Measurements from ENCODE around the gene FLT3LG. TPM values are rescaled to one million over a fixed set of nuclear protein-coding genes. Genes with fewer than 3 reads are reported as not detected.
"Not testable (repeated sequence)": the region's sequence is repeated elsewhere in the genome, so short reads cannot be mapped to it uniquely, and the experiment has no call there.

The FLT3LG gene
- total and polyA plus RNA-seq, 12 donors: 1.6 to 14.8 (median 3.7) TPM

- Histone ChIP-seq H3K27ac (peak overlapping the region in 9 of 10 donors; percentile 15 to 92 (median 41)), H3K36me3 (peaks cover 0 to 15% (median 0%) of the 10 kb centered on the region in 9 donors), H3K4me1 (peaks cover 0 to 21% (median 6%) of the 10 kb centered on the region in 9 donors), H3K27me3 (peaks cover 8 to 50% (median 45%) of the 10 kb centered on the region in 7 donors), H3K9me3 (no peaks in the 10 kb centered on the region), H3K4me3 (peak overlapping the region in 9 of 10 donors; percentile 60 to 93 (median 71))
- peak; percentile 44 to 52 for DNase-seq
- TF ChIP-seq, protein P1, sequence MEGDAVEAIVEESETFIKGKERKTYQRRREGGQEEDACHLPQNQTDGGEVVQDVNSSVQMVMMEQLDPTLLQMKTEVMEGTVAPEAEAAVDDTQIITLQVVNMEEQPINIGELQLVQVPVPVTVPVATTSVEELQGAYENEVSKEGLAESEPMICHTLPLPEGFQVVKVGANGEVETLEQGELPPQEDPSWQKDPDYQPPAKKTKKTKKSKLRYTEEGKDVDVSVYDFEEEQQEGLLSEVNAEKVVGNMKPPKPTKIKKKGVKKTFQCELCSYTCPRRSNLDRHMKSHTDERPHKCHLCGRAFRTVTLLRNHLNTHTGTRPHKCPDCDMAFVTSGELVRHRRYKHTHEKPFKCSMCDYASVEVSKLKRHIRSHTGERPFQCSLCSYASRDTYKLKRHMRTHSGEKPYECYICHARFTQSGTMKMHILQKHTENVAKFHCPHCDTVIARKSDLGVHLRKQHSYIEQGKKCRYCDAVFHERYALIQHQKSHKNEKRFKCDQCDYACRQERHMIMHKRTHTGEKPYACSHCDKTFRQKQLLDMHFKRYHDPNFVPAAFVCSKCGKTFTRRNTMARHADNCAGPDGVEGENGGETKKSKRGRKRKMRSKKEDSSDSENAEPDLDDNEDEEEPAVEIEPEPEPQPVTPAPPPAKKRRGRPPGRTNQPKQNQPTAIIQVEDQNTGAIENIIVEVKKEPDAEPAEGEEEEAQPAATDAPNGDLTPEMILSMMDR (IDR thresholded peaks at IDR 0.05): no peak
- WGBS, 2 donors: 8 to 9% methylated on average over 11 of the region's 11 CpGs
- peak in 3 of 8 donors; percentile 0 to 2 (median 1) for ATAC-seq
- intact Hi-C loops (cut with DNase I): loop anchor here in 8 of 10 donors (2.0 to 10.0 kb wide), 6 partner anchors 50 to 218 kb away; partner anchors contain the start of genes DKKL1 (in 1 of the 8) and TEAD2 (in 1 of the 8)
These were observed 31.7 kb upstream of the FLT3LG start for GRCh38 chr19:49442354-49442753.

- TF ChIP-seq, protein P1 (IDR thresholded peaks at IDR 0.05): no peak
- Histone ChIP-seq H3K4me1 (peaks cover 0 to 22% (median 6%) of the 10 kb centered on the region in 9 donors), H3K27ac (peak overlapping the region; percentile 55 to 92 (median 86)), H3K36me3 (peaks cover 0 to 20% (median 0%) of the 10 kb centered on the region in 9 donors), H3K27me3 (peaks cover 8 to 47% (median 43%) of the 10 kb centered on the region in 7 donors), H3K4me3 (peak overlapping the region; percentile 60 to 93 (median 69)), H3K9me3 (no peaks in the 10 kb centered on the region)
- WGBS, 2 donors: 1% methylated on average over 41 to 43 of the region's 43 CpGs
- ATAC-seq (peak; percentile 79 to 87 (median 84)), DNase-seq (peak; percentile 96 to 98)
- intact Hi-C loops (cut with DNase I): loop anchor here (1.0 to 10.0 kb wide), 7 partner anchors 50 to 218 kb away; partner anchors contain the start of genes DKKL1 (in 1 of the 10) and TEAD2 (in 1 of the 10)
These were observed 31.1 kb upstream of the FLT3LG start for GRCh38 chr19:49442771-49443365.

DNA sequence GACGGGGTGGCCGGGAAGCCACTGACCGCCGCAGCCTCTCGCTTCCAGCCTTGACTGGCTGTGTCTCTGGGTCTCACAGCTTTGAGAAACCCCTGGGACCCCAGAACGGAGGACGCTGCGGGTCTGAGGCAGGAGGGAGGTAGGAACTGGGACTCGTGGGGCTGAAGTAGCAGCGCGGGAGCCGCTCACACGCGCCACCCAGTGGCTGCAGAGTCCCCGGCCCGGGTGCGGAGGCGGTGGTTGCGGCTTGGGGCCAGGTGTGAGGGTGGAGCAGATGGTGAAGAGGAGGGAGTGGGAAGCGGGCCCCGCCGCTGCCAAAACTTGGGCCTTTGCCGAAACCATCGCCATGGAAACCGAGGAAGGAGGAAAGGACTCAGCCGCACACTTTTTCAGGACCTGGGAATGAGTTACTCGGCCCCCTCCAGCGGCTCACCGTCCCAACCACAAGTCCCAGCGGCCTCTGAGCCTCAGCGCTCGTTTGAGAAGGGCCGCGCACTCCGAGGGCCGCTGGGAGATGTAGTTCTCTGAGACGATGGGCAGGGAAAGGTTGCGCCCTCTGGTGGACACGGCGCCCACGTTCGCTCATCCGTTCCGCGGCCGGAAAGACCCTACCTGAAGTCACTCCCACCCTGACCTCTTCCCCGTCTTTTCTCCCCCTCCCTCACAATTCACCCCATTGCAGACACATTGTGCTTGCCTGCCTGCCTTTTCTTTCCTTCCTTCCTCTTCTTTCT lies 30.5 kb upstream of the FLT3LG start:
- ATAC-seq (peak; percentile 86 to 95 (median 93)), DNase-seq (peak; percentile 94 to 96)
- intact Hi-C loops (cut with DNase I): loop anchor here (1.0 to 10.0 kb wide), 7 partner anchors 51 to 219 kb away; partner anchors contain the start of genes DKKL1 (in 1 of the 10) and TEAD2 (in 1 of the 10)
- H3K27ac ChIP-seq: peak overlapping the region; percentile 55 to 92 (median 86)
- peaks cover 0 to 27% (median 0%) of the 10 kb centered on the region in 9 donors for H3K36me3 ChIP-seq
- peak overlapping the region; percentile 60 to 93 (median 69) for H3K4me3 ChIP-seq
- no peaks in the 10 kb centered on the region for H3K9me3 ChIP-seq
- H3K27me3 ChIP-seq: peaks cover 8 to 40% (median 36%) of the 10 kb centered on the region in 7 donors
- peaks cover 0 to 23% (median 6%) of the 10 kb centered on the region in 9 donors for H3K4me1 ChIP-seq
- TF ChIP-seq, protein P1 (IDR thresholded peaks at IDR 0.05): peak; percentile 65 to 89 (median 80)
- 0 to 1% methylated on average over 44 to 47 of the region's 47 CpGs for WGBS, 2 donors

DNA sequence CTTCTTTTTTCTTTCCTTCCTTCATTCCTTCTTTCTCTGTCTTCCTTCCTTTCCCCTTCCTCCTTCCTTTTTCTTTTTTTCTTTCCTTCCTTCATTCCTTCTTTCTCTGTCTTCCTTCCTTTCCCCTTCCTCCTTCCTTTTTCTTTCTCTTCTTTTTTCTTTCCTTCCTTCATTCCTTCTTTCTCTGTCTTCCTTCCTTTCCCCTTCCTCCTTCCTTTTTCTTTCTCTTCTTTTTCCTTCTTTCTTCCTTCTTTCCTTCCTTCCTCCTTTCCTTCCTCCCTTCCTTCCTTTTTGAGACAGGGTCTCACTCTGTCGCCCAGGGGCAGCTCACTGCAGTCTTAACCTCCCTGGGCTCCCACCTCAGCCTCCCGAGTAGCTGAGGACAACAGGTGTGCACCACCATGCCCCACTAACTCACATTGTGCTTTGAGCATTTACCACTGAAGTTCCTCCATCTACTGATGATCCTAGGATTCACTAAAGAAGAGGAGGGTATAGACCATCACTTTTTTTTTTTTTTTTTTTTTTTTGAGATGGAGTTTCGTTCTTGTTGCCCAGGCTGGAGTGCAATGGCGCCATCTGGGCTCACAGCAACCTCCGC lies 29.8 kb upstream of the FLT3LG start:
- not testable (repeated sequence) for H3K9me3 ChIP-seq, H3K4me3 ChIP-seq, DNase-seq, ATAC-seq
- Histone ChIP-seq H3K27me3 (peaks cover 8 to 34% (median 29%) of the 10 kb centered on the region in 7 donors), H3K27ac (peak overlapping the region in 3 of 10 donors; percentile 61 to 92 (median 86)), H3K4me1 (peaks cover 0 to 23% (median 6%) of the 10 kb centered on the region in 9 donors), H3K36me3 (peaks cover 0 to 34% (median 0%) of the 10 kb centered on the region in 9 donors)
- intact Hi-C loops (cut with DNase I): loop anchor here in 4 of 10 donors (5.0 to 10.0 kb wide), 3 partner anchors 52 to 219 kb away; no protein-coding TSS in a partner anchor
- WGBS, 2 donors: 67 to 72% methylated on average over 5 of the region's 5 CpGs
